Loucy (cell line): Measurements from ENCODE around the gene HS1BP3.

Experiments used
- H2AFZ ChIP-seq: fragments of 200-600 bp; sonication (generic); 2 replicates; pipeline ENCODE4 v1.6.0; 2016; ENCODE audit warnings: antibody characterized with exemption, mild to moderate bottlenecking, low read length, moderate library complexity
- H3F3A ChIP-seq: fragments of 200-600 bp; 2 replicates; pipeline ENCODE4 v1.6.0; 2016; ENCODE audit warnings: antibody characterized with exemption, low read depth, mild to moderate bottlenecking
- H3K27me3 ChIP-seq: fragments of 200-600 bp; sonication (generic); 2 replicates; pipeline ENCODE4 v1.6.1; 2014; ENCODE audit warnings: low read length, mild to moderate bottlenecking; ENCODE audit not compliant: insufficient read depth, poor library complexity, severe bottlenecking
- H3K36me3 ChIP-seq: fragments of 200-600 bp; sonication (generic); 2 replicates; pipeline ENCODE4 v1.6.1; 2016; ENCODE audit warnings: low read length; ENCODE audit not compliant: insufficient read depth
- H3K4me1 ChIP-seq: fragments of 200-600 bp; sonication (generic); 2 replicates; pipeline ENCODE4 v1.5.1; 2014; ENCODE audit warnings: low read length, mild to moderate bottlenecking; ENCODE audit not compliant: insufficient read depth, poor library complexity, severe bottlenecking
- H3K4me2 ChIP-seq: fragments of 200-600 bp; sonication (generic); 2 replicates; pipeline ENCODE4 v1.6.0; 2014; ENCODE audit warnings: antibody characterized with exemption, low read length, low read depth, mild to moderate bottlenecking; ENCODE audit not compliant: poor library complexity, severe bottlenecking
- H3K4me3 ChIP-seq: fragments of 200-600 bp; sonication (generic); 2 replicates; pipeline ENCODE4 v1.5.1; 2014; ENCODE audit warnings: low read length, mild to moderate bottlenecking, mixed read lengths; ENCODE audit not compliant: poor library complexity, severe bottlenecking
- H3K79me2 ChIP-seq: fragments of 200-600 bp; sonication (generic); 2 replicates; pipeline ENCODE4 v1.6.1; 2014; ENCODE audit warnings: low read length; ENCODE audit not compliant: insufficient read depth
- H3K9ac ChIP-seq: fragments of 200-600 bp; sonication (generic); 2 replicates; pipeline ENCODE4 v1.6.0; 2014; ENCODE audit warnings: mild to moderate bottlenecking, low read depth, low read length, moderate library complexity; ENCODE audit not compliant: poor library complexity, severe bottlenecking
- H3K9me2 ChIP-seq: fragments of 200-600 bp; sonication (generic); replicated peaks from 2 replicates; pipeline ENCODE4 v1.6.1; 2016; ENCODE audit warnings: low read depth, low read length, mixed read lengths
- H3K9me3 ChIP-seq: fragments of 200-600 bp; sonication (generic); 2 replicates; pipeline ENCODE4 v1.6.1; 2014; ENCODE audit warnings: mild to moderate bottlenecking, antibody characterized with exemption, low read length, low read depth; ENCODE audit not compliant: insufficient read depth
- H4K20me1 ChIP-seq: fragments of 200-600 bp; sonication (generic); 2 replicates; pipeline ENCODE4 v1.6.0; 2014; ENCODE audit warnings: antibody characterized with exemption, low read length, mild to moderate bottlenecking; ENCODE audit not compliant: insufficient read depth, poor library complexity, severe bottlenecking
- CTCF ChIP-seq: fragments of 200-600 bp; sonication (generic); conservative IDR thresholded peaks from 2 replicates; pipeline ENCODE4 v1.5.1; 2014; ENCODE audit warnings: mild to moderate bottlenecking, antibody characterized with exemption, low read length
- EZH2phosphoT487 ChIP-seq: fragments of 200-600 bp; IDR thresholded peaks from 2 replicates; pipeline ENCODE4 v1.6.1; 2018; ENCODE audit warnings: antibody characterized with exemption, mild to moderate bottlenecking, moderate library complexity, borderline replicate concordance

HS1BP3 gene

GRCh38 chr2:20674309-20674965, 23.5 kb upstream of the HS1BP3 start:
- Histone ChIP-seq H3K4me2 (no peak overlapping the region), H3F3A (no peaks in the 10 kb centered on the region), H3K9me2 (no peaks in the 10 kb centered on the region), H3K9ac (no peak overlapping the region), H3K36me3 (no peaks in the 10 kb centered on the region), H2AFZ (no peak overlapping the region), H3K27me3 (no peaks in the 10 kb centered on the region), H3K9me3 (no peaks in the 10 kb centered on the region), H4K20me1 (no peaks in the 10 kb centered on the region), H3K4me1 (no peaks in the 10 kb centered on the region), H3K79me2 (no peaks in the 10 kb centered on the region), H3K4me3 (no peak overlapping the region)
- no peak for TF ChIP-seq EZH2phosphoT487
- no peak for TF ChIP-seq CTCF

DNA sequence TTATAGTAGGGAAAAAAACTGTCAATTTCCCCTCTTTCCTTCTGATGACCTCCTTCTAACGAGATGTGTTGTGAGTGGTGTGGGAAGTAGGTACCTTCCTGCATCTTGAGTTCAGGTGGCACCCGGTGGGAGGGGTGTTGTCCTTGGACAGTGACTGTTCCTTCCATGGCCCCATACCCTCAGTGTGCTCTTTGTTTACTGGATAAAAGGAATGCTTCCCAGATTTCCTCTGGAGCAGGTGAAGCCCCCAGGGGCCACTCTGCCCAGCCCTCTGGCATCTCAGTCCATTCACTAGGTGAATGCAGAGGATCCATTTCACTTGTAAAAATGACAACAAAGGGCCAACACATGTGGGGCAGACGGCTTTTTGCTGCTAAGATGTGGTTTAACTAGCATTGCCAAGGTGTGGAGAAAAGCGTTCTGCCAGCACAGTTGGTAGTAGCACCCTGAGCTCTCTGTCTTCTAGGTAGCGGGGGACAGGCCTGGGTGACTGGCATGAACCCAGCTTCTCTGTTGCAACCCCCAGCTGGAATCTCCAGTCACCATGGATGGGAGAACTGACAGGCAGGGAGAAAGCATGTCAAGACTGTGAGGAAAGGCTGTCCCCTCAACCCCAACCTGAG, 22.9 kb upstream of the HS1BP3 start:
- Histone ChIP-seq H3F3A (no peaks in the 10 kb centered on the region), H3K9ac (no peak overlapping the region), H3K9me2 (no peaks in the 10 kb centered on the region), H3K4me1 (no peaks in the 10 kb centered on the region), H2AFZ (no peak overlapping the region), H3K4me3 (no peak overlapping the region), H4K20me1 (no peaks in the 10 kb centered on the region), H3K79me2 (no peaks in the 10 kb centered on the region), H3K36me3 (no peaks in the 10 kb centered on the region), H3K4me2 (no peak overlapping the region), H3K9me3 (no peaks in the 10 kb centered on the region), H3K27me3 (no peaks in the 10 kb centered on the region)
- TF ChIP-seq EZH2phosphoT487 (no peak), CTCF (no peak)

DNA sequence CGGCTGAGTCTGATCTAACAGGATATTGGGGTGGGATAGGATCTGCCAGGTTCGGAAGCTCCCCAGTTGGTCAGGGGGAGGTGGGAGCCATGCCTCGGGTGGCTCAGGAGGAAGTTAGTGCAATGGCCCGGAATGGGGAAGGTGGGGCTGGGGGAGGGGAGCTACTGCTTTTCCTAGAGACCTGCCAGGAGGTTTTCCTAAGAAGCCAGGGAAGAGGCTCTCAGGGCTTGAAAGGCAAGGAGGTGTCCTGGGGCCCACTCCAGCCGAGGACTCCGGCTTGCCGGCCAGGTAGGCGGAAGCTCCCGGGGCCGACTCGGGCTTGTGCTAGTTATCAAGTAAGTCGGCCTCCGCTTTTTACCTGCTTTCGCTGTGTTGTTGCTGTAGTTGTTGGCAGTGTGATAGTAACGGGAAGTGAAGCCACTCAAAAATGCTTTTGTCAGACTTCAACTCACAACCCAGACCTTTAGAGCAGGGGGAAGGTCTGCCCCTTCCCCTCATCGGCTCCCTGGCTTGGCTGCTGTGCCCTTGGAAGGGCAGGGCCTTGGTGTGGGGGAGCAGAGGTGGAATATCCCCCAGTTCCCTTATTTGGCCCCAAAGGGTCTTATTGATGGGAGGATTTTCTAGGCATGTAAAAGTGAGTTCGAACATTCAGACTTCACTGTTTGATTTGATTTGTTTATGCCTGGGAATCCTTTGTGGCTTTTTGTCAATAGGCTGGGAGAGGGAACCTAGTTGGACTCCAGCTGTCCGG, 21.5 kb upstream of the HS1BP3 start:
- H4K20me1 ChIP-seq = no peaks in the 10 kb centered on the region
- no peak overlapping the region for H3K4me2 ChIP-seq
- TF ChIP-seq EZH2phosphoT487 (no peak), CTCF (no peak)
- no peak overlapping the region for H2AFZ ChIP-seq
- no peaks in the 10 kb centered on the region for H3K79me2 ChIP-seq
- no peak overlapping the region for H3K9ac ChIP-seq
- no peak overlapping the region for H3K4me3 ChIP-seq
- no peaks in the 10 kb centered on the region for H3K4me1 ChIP-seq
- H3K36me3 ChIP-seq = no peaks in the 10 kb centered on the region
- H3K9me2 ChIP-seq = no peaks in the 10 kb centered on the region
- H3K27me3 ChIP-seq = no peaks in the 10 kb centered on the region
- no peaks in the 10 kb centered on the region for H3K9me3 ChIP-seq
- no peaks in the 10 kb centered on the region for H3F3A ChIP-seq
